WTC11 (cell line): ENCODE measurements around the gene TIPARP. TPM values are rescaled to one million over a fixed set of nuclear protein-coding genes. Genes with fewer than 3 reads are reported as not detected.
"Not testable (repeated sequence)": the region's sequence is repeated elsewhere in the genome, so short reads cannot be mapped to it uniquely, and the experiment has no call there.

Experiments used
- ATAC-seq: fragments of 200-7000 bp; cut with Tn5 transposase; 2 replicates; pipeline ENCODE4 v1.10.0; 2021; ENCODE audit warnings: mild to moderate bottlenecking, moderate library complexity
- CTCF ChIA-PET: fragments of 300-600 bp; sonication (Branson Sonifier 250); formaldehyde crosslinking; loops from one replicate; lab custom pipeline; 2021; ENCODE audit warnings: antibody characterized with exemption; lab: Charles Lee
- POLR2A ChIA-PET: fragments of 350-600 bp; sonication (Branson Sonifier 250); formaldehyde crosslinking; loops from one replicate; lab custom pipeline; 2021; ENCODE audit warnings: antibody characterized with exemption; lab: Charles Lee
- DNase-seq: peaks from one replicate; pipeline ENCODE4 v3.0.0; 2021; ENCODE audit warnings: low spot score
- H3K27ac Mint-ChIP-seq: 2 replicates; pipeline ENCODE4 v1.8.0; 2021; ENCODE audit warnings: mixed read lengths
- H3K27me3 Mint-ChIP-seq: 2 replicates; pipeline ENCODE4 v1.8.0; 2021; ENCODE audit warnings: low read depth, mild to moderate bottlenecking, moderate library complexity, mixed read lengths
- H3K36me3 Mint-ChIP-seq: 2 replicates; pipeline ENCODE4 v1.8.0; 2021; ENCODE audit warnings: mixed read lengths
- H3K4me1 Mint-ChIP-seq: 2 replicates; pipeline ENCODE4 v1.8.0; 2022; ENCODE audit warnings: mixed read lengths
- H3K4me3 Mint-ChIP-seq: 2 replicates; pipeline ENCODE4 v1.8.0; 2021; ENCODE audit warnings: mild to moderate bottlenecking, moderate library complexity, mixed read lengths
- H3K9me3 Mint-ChIP-seq: 2 replicates; pipeline ENCODE4 v1.8.0; 2021; ENCODE audit warnings: mixed read lengths
- ELF4 ChIP-seq: sonication (generic); formaldehyde crosslinking; IDR thresholded peaks from 2 replicates; pipeline ENCODE4 v1.8.1; 2022; ENCODE audit warnings: low read depth, mild to moderate bottlenecking, moderate library complexity, missing genetic modification reagents
- ESRRA ChIP-seq: sonication (generic); formaldehyde crosslinking; IDR thresholded peaks from 2 replicates; pipeline ENCODE4 v1.8.1; 2022; ENCODE audit warnings: mild to moderate bottlenecking, missing genetic modification reagents, borderline replicate concordance
- FOXP4 ChIP-seq: sonication (generic); formaldehyde crosslinking; IDR thresholded peaks from 2 replicates; pipeline ENCODE4 v1.8.0; 2022; ENCODE audit warnings: mild to moderate bottlenecking, missing genetic modification reagents
- GABPB1 ChIP-seq: sonication (generic); formaldehyde crosslinking; IDR thresholded peaks from 2 replicates; pipeline ENCODE4 v1.8.1; 2023; ENCODE audit warnings: mild to moderate bottlenecking, missing genetic modification reagents
- JAZF1 ChIP-seq: fragments of 250-450 bp; sonication (Bioruptor Pico); IDR thresholded peaks from 2 replicates; pipeline ENCODE4 v1.9.0; 2021; ENCODE audit warnings: moderate library complexity, mild to moderate bottlenecking, inconsistent platforms
- NR2C2 ChIP-seq: sonication (generic); formaldehyde crosslinking; IDR thresholded peaks from 2 replicates; pipeline ENCODE4 v1.8.0; 2022; ENCODE audit warnings: mild to moderate bottlenecking, missing genetic modification reagents
- NR3C1 ChIP-seq: sonication (generic); formaldehyde crosslinking; conservative IDR thresholded peaks from 2 replicates; pipeline ENCODE4 v1.8.1; 2023; ENCODE audit warnings: low read depth, mild to moderate bottlenecking, missing genetic modification reagents
- OVOL2 ChIP-seq: fragments of 250-450 bp; sonication (Bioruptor Pico); IDR thresholded peaks from 2 replicates; pipeline ENCODE4 v1.9.0; 2021; ENCODE audit warnings: mild to moderate bottlenecking, borderline replicate concordance
- RELA ChIP-seq: sonication (generic); formaldehyde crosslinking; IDR thresholded peaks from 2 replicates; pipeline ENCODE4 v1.8.1; 2022; ENCODE audit warnings: missing genetic modification reagents, mild to moderate bottlenecking, borderline replicate concordance
- SOX15 ChIP-seq: fragments of 250-450 bp; sonication (Bioruptor Pico); IDR thresholded peaks from 2 replicates; pipeline ENCODE4 v1.9.0; 2021; ENCODE audit warnings: mild to moderate bottlenecking
- TEAD4 ChIP-seq: sonication (generic); formaldehyde crosslinking; IDR thresholded peaks from 2 replicates; pipeline ENCODE4 v1.8.0; 2022; ENCODE audit warnings: mild to moderate bottlenecking, missing genetic modification reagents
- TP53 ChIP-seq: sonication (generic); formaldehyde crosslinking; IDR thresholded peaks from 2 replicates; pipeline ENCODE4 v1.8.1; 2023; ENCODE audit warnings: mild to moderate bottlenecking, missing genetic modification reagents
- ZBTB21 ChIP-seq: sonication (generic); formaldehyde crosslinking; IDR thresholded peaks from 2 replicates; pipeline ENCODE4 v1.8.1; 2023; ENCODE audit warnings: mild to moderate bottlenecking, missing genetic modification reagents, borderline replicate concordance
- ZNF512 ChIP-seq: sonication (generic); formaldehyde crosslinking; IDR thresholded peaks from 2 replicates; pipeline ENCODE4 v1.8.1; 2022; ENCODE audit warnings: missing genetic modification reagents, borderline replicate concordance
- total RNA-seq: library from RNA; stranded (reverse); gene quantifications from 3 replicates; pipeline ENCODE4 v1.2.3, GENCODE V29; 2021
- TF ChIP-seq, protein P1 (sequence below): sonication (generic); formaldehyde crosslinking; IDR thresholded peaks from 2 replicates; pipeline ENCODE4 v1.8.0; 2022; ENCODE audit warnings: mild to moderate bottlenecking, missing genetic modification reagents
- TF ChIP-seq, protein P2 (sequence below): sonication (generic); formaldehyde crosslinking; IDR thresholded peaks from 2 replicates; pipeline ENCODE4 v1.8.1; 2023; ENCODE audit warnings: mild to moderate bottlenecking, moderate library complexity, missing genetic modification reagents
- TF ChIP-seq, protein P3 (sequence below): fragments of 250-450 bp; sonication (Bioruptor Pico); IDR thresholded peaks from 2 replicates; pipeline ENCODE4 v1.9.0; 2021; ENCODE audit warnings: mild to moderate bottlenecking, borderline replicate concordance

Gene TIPARP
- total RNA-seq, 1 experiment from 2014 or later, result 5.6 TPM

DNA sequence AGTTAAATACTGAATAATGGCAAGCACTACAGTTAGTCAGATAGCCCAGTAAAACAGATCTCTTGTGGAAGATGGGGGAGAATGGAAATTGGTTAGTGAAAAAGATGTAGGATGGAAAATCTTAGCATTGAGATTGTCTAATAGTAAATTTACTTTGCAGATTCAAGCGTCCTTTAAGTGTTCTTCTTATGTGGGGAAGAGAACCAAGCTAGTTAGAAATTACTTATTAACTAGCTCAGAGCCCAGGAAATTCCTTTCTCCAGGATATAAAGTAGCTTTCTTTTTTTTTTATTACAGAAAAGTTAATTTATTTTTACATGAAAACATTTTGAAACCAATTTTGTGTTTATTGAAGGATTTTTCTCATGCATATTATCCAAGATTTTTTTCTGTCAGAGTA, 36.7 kb downstream of the TIPARP start:
- peaks cover 4% of the 10 kb centered on the region for H3K9me3 Mint-ChIP-seq
- DNase-seq (no peak), ATAC-seq (no peak)
- POLR2A ChIA-PET, result no interaction called here
- H3K36me3 Mint-ChIP-seq, result peaks cover 8% of the 10 kb centered on the region
- TF ChIP-seq ZBTB21 (no peak), TP53 (CRISPR knock-in tag) (no peak), ZNF512 (CRISPR knock-in tag) (no peak), TEAD4 (CRISPR knock-in tag) (no peak), JAZF1 (CRISPR knock-in tag) (no peak), ESRRA (CRISPR knock-in tag) (no peak), ELF4 (CRISPR knock-in tag) (no peak), SOX15 (CRISPR knock-in tag) (no peak), GABPB1 (no peak), NR3C1 (CRISPR knock-in tag) (no peak), NR2C2 (no peak), RELA (CRISPR knock-in tag) (no peak)
- TF ChIP-seq, protein P1, sequence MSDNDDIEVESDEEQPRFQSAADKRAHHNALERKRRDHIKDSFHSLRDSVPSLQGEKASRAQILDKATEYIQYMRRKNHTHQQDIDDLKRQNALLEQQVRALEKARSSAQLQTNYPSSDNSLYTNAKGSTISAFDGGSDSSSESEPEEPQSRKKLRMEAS (CRISPR knock-in tag), result no peak
- TF ChIP-seq, protein P2, sequence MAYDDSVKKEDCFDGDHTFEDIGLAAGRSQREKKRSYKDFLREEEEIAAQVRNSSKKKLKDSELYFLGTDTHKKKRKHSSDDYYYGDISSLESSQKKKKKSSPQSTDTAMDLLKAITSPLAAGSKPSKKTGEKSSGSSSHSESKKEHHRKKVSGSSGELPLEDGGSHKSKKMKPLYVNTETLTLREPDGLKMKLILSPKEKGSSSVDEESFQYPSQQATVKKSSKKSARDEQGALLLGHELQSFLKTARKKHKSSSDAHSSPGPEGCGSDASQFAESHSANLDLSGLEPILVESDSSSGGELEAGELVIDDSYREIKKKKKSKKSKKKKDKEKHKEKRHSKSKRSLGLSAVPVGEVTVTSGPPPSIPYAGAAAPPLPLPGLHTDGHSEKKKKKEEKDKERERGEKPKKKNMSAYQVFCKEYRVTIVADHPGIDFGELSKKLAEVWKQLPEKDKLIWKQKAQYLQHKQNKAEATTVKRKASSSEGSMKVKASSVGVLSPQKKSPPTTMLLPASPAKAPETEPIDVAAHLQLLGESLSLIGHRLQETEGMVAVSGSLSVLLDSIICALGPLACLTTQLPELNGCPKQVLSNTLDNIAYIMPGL, result no peak
- TF ChIP-seq, protein P3, sequence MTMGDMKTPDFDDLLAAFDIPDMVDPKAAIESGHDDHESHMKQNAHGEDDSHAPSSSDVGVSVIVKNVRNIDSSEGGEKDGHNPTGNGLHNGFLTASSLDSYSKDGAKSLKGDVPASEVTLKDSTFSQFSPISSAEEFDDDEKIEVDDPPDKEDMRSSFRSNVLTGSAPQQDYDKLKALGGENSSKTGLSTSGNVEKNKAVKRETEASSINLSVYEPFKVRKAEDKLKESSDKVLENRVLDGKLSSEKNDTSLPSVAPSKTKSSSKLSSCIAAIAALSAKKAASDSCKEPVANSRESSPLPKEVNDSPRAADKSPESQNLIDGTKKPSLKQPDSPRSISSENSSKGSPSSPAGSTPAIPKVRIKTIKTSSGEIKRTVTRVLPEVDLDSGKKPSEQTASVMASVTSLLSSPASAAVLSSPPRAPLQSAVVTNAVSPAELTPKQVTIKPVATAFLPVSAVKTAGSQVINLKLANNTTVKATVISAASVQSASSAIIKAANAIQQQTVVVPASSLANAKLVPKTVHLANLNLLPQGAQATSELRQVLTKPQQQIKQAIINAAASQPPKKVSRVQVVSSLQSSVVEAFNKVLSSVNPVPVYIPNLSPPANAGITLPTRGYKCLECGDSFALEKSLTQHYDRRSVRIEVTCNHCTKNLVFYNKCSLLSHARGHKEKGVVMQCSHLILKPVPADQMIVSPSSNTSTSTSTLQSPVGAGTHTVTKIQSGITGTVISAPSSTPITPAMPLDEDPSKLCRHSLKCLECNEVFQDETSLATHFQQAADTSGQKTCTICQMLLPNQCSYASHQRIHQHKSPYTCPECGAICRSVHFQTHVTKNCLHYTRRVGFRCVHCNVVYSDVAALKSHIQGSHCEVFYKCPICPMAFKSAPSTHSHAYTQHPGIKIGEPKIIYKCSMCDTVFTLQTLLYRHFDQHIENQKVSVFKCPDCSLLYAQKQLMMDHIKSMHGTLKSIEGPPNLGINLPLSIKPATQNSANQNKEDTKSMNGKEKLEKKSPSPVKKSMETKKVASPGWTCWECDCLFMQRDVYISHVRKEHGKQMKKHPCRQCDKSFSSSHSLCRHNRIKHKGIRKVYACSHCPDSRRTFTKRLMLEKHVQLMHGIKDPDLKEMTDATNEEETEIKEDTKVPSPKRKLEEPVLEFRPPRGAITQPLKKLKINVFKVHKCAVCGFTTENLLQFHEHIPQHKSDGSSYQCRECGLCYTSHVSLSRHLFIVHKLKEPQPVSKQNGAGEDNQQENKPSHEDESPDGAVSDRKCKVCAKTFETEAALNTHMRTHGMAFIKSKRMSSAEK, result no peak
- H3K4me3 Mint-ChIP-seq, result no peak overlapping the region
- no peak overlapping the region for H3K27ac Mint-ChIP-seq
- no peaks in the 10 kb centered on the region for H3K27me3 Mint-ChIP-seq
- no peaks in the 10 kb centered on the region for H3K4me1 Mint-ChIP-seq
- CTCF ChIA-PET, result no interaction called here

GRCh38 chr3:156711944-156712343, 37.6 kb downstream of the TIPARP start:
- H3K27ac Mint-ChIP-seq, H3K27me3 Mint-ChIP-seq, H3K4me3 Mint-ChIP-seq, H3K9me3 Mint-ChIP-seq, H3K4me1 Mint-ChIP-seq, CTCF ChIA-PET, DNase-seq, H3K36me3 Mint-ChIP-seq, POLR2A ChIA-PET: not testable (repeated sequence)
- ATAC-seq, result peak; percentile 58

GRCh38 chr3:156716105-156716862, 41.9 kb downstream of the TIPARP start:
- H3K36me3 Mint-ChIP-seq, result peaks cover 4% of the 10 kb centered on the region; the same call in 1 of the 2 replicates
- POLR2A ChIA-PET, result no interaction called here
- no peak for TF ChIP-seq ZNF512 (CRISPR knock-in tag)
- no peak for TF ChIP-seq TEAD4 (CRISPR knock-in tag)
- TF ChIP-seq OVOL2, result no peak
- TF ChIP-seq FOXP4 (CRISPR knock-in tag), result no peak
- no peak overlapping the region for H3K4me3 Mint-ChIP-seq
- peaks cover 4% of the 10 kb centered on the region for H3K9me3 Mint-ChIP-seq
- H3K4me1 Mint-ChIP-seq, result peaks cover 16% of the 10 kb centered on the region
- CTCF ChIA-PET, result no interaction called here
- no peaks in the 10 kb centered on the region for H3K27me3 Mint-ChIP-seq
- no peak overlapping the region for H3K27ac Mint-ChIP-seq
- ATAC-seq (no peak), DNase-seq (no peak)
